Measurements from ENCODE around the gene PPIC.

DNA sequence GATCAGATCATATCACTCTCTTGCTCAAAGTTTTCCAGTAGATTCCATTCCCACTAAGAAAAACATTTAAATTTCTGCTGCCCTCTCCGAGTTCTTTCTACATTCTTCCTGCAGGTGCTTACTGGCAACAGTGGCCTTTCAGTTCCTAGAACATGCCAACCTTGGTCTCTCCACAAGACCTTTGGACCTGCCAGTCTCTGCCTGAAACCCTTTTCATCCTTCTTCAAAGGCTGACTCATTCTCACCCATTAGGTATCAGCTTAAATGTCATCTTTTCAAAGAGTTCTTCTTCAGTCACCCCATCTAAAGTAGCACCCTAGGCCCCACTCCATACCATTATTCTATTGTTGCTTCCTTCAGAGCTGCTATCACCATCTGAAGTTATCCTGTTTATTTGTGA, 21.8 kb downstream of the PPIC start:
- TF ChIP-seq POLR2A (IDR thresholded peaks at IDR 0.05), result no peak
- TF ChIP-seq, protein P1, sequence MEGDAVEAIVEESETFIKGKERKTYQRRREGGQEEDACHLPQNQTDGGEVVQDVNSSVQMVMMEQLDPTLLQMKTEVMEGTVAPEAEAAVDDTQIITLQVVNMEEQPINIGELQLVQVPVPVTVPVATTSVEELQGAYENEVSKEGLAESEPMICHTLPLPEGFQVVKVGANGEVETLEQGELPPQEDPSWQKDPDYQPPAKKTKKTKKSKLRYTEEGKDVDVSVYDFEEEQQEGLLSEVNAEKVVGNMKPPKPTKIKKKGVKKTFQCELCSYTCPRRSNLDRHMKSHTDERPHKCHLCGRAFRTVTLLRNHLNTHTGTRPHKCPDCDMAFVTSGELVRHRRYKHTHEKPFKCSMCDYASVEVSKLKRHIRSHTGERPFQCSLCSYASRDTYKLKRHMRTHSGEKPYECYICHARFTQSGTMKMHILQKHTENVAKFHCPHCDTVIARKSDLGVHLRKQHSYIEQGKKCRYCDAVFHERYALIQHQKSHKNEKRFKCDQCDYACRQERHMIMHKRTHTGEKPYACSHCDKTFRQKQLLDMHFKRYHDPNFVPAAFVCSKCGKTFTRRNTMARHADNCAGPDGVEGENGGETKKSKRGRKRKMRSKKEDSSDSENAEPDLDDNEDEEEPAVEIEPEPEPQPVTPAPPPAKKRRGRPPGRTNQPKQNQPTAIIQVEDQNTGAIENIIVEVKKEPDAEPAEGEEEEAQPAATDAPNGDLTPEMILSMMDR (IDR thresholded peaks at IDR 0.05), result no peak
- TF ChIP-seq EP300 (IDR thresholded peaks at IDR 0.05), result no peak
